ENCODE data around the gene CARD10. TPM values are rescaled to one million over a fixed set of nuclear protein-coding genes. Genes with fewer than 3 reads are reported as not detected.

CARD10 gene
- polyA plus RNA-seq, 1 donor (not counting 4 experiments of a cell fraction or from before 2014, with no cell fraction given): 32.2 TPM

- Histone ChIP-seq H3K9ac (ENCODE audit: control insufficient read depth, extremely low read depth, insufficient read depth, low read length) (peak overlapping the region; percentile 66), H3K4me3 (ENCODE audit: control insufficient read depth in 2 of 3, extremely low read depth in 1 of 3, insufficient read depth in 2 of 3, low read depth in 1 of 3, low read length in 3 of 3) (peak overlapping the region in 1 of 3 experiments; percentile 50), H3K4me1 (ENCODE audit: control insufficient read depth, extremely low read depth, insufficient read depth, low read length) (peaks cover 36% of the 10 kb centered on the region), H2AFZ (ENCODE audit: control insufficient read depth, low read length) (peak overlapping the region; percentile 37), H3K27me3 (ENCODE audit: control insufficient read depth, extremely low read depth, insufficient read depth, low read length) (no peaks in the 10 kb centered on the region), H3K27ac (ENCODE audit: control insufficient read depth, insufficient read depth, low read length) (peak overlapping the region; percentile 98), H4K20me1 (ENCODE audit: control insufficient read depth, extremely low read depth, insufficient read depth, low read length) (no peaks in the 10 kb centered on the region), H3K4me2 (ENCODE audit: control insufficient read depth, extremely low read depth, insufficient read depth, low read depth, low read length) (peak overlapping the region; percentile 83), H3K36me3 (ENCODE audit: control insufficient read depth in 2 of 2, extremely low read depth in 1 of 2, insufficient read depth in 2 of 2, low read length in 2 of 2) (no peaks in the 10 kb centered on the region), H3K9me1 (ENCODE audit: control insufficient read depth, extremely low read depth, insufficient read depth, low read length) (no peaks in the 10 kb centered on the region), H3K79me2 (ENCODE audit: control insufficient read depth, insufficient read depth, low read length) (no peaks in the 10 kb centered on the region), H3K9me3 (ENCODE audit: control insufficient read depth, low read depth, low read length) (no peaks in the 10 kb centered on the region)
- dilution Hi-C loops (cut with MboI; ENCODE audit: extremely low pct_ligation_motif_present, low sequenced_read_pairs): no loop called here
- TF ChIP-seq CTCF (optimal IDR thresholded peaks at IDR 0.05 in 1 of 3, IDR thresholded peaks at IDR 0.05 in 1 of 3, conservative IDR thresholded peaks at IDR 0.05 in 1 of 3; ENCODE audit: extremely low read depth in 1 of 3, insufficient read depth in 2 of 3, low read length in 3 of 3) (no peak), EZH2 (IDR thresholded peaks at IDR 0.05; ENCODE audit: low read length) (no peak)
- FAIRE-seq (no peak), DNase-seq (ENCODE audit: low read depth, low spot score) (no peak)
These were observed 6.0 kb upstream of the CARD10 start for GRCh38 chr22:37525073-37525745.

GRCh38 chr22:37522482-37522881, 3.3 kb upstream of the CARD10 start:
- H3K4me1 ChIP-seq (ENCODE audit: control insufficient read depth, extremely low read depth, insufficient read depth, low read length): peaks cover 37% of the 10 kb centered on the region
- no peak for FAIRE-seq
- TF ChIP-seq EZH2 (IDR thresholded peaks at IDR 0.05; ENCODE audit: low read length) (no peak), CTCF (optimal IDR thresholded peaks at IDR 0.05 in 1 of 3, IDR thresholded peaks at IDR 0.05 in 1 of 3, conservative IDR thresholded peaks at IDR 0.05 in 1 of 3; ENCODE audit: extremely low read depth in 1 of 3, insufficient read depth in 2 of 3, low read length in 3 of 3) (no peak)

More at GRCh38 chr22:37522482-37522881, 3.3 kb upstream of the CARD10 start:
- no peak for DNase-seq (ENCODE audit: low read depth, low spot score)
- Histone ChIP-seq H3K4me3 (ENCODE audit: control insufficient read depth in 2 of 3, extremely low read depth in 1 of 3, insufficient read depth in 2 of 3, low read depth in 1 of 3, low read length in 3 of 3) (no peak overlapping the region), H3K9me1 (ENCODE audit: control insufficient read depth, extremely low read depth, insufficient read depth, low read length) (no peaks in the 10 kb centered on the region), H3K36me3 (ENCODE audit: control insufficient read depth in 2 of 2, extremely low read depth in 1 of 2, insufficient read depth in 2 of 2, low read length in 2 of 2) (peaks cover 1 to 3% of the 10 kb centered on the region in 2 experiments), H3K9ac (ENCODE audit: control insufficient read depth, extremely low read depth, insufficient read depth, low read length) (no peak overlapping the region), H2AFZ (ENCODE audit: control insufficient read depth, low read length) (no peak overlapping the region), H3K27me3 (ENCODE audit: control insufficient read depth, extremely low read depth, insufficient read depth, low read length) (no peaks in the 10 kb centered on the region), H3K4me2 (ENCODE audit: control insufficient read depth, extremely low read depth, insufficient read depth, low read depth, low read length) (no peak overlapping the region), H3K9me3 (ENCODE audit: control insufficient read depth, low read depth, low read length) (no peaks in the 10 kb centered on the region), H3K27ac (ENCODE audit: control insufficient read depth, insufficient read depth, low read length) (no peak overlapping the region), H4K20me1 (ENCODE audit: control insufficient read depth, extremely low read depth, insufficient read depth, low read length) (no peaks in the 10 kb centered on the region), H3K79me2 (ENCODE audit: control insufficient read depth, insufficient read depth, low read length) (peaks cover 14% of the 10 kb centered on the region)
- dilution Hi-C loops (cut with MboI; ENCODE audit: extremely low pct_ligation_motif_present, low sequenced_read_pairs): no loop called here

Data from keratinocyte (primary cell).